Activated CD4-positive, alpha-beta T cell treated with anti-CD3 and anti-CD28 coated beads, Interleukin-2, amount 50 U/mL, for 1 hour (primary cell): Measurements from ENCODE around the gene BMP10.

Experiments used
- DNase-seq: peaks from one replicate; pipeline ENCODE4 v3.0.0-alpha.2; 2020

Gene BMP10

GRCh38 chr2:68889500-68889899, 18.3 kb upstream of the BMP10 start:
- DNase-seq: no peak

DNA sequence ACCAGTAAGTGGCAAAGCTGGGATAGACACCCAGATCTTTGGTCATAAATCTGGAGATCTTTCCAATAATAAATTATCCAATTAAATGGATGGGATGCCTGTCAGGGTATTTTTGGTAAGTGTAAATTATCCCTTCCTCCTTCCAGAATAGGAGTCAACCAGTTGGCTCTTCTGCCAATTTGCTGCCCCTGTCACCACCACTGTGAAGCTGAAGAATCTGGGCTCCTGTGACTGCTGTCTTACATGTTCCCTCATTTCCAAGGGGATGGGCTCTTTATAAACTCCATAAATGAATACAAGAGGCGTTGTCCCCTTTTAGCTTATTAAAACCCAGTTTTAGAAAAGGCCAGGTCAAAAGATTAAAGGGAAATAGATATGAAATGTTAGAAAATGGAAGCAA, 17.8 kb upstream of the BMP10 start:
- no peak for DNase-seq

GRCh38 chr2:68888038-68888704, 17.0 kb upstream of the BMP10 start:
- DNase-seq: no peak

- DNase-seq: no peak
Observed at GRCh38 chr2:68885811-68886075, 14.5 kb upstream of the BMP10 start.

DNA sequence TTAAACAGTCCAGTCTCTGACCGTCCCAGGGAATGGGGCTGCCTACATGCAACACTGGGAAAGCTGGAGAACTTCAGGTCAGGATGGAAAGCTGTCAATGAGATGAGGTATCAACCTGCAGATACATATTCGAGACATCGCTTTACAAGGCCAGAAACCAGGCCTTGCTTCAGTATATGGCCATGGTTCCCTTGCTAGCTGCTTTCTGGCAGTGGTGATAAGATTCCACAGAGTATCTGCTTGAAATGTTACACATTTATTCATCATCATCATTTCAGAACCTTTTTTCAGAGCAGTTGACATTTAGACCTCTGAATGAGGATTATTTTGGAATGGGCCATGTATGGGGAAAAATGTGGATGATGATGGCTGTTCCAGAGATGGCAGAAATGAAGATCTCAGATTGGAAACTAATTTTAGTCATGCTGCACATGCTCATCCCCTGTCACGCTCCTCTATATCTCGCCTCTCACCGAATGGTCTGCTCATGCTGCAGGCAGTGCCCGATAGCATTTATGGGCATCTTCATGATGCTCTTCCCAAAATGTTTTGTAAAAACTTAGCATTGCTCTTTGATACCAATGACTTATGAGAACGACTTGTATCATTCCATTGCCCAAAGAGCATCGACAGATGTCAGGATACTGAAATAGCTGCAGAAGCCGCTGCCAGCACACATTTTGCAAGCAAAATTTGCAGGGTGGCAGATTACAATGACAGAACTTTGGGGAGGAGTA, 14.0 kb upstream of the BMP10 start:
- DNase-seq: no peak

GRCh38 chr2:68880213-68880612, 9.0 kb upstream of the BMP10 start:
- no peak for DNase-seq

DNA sequence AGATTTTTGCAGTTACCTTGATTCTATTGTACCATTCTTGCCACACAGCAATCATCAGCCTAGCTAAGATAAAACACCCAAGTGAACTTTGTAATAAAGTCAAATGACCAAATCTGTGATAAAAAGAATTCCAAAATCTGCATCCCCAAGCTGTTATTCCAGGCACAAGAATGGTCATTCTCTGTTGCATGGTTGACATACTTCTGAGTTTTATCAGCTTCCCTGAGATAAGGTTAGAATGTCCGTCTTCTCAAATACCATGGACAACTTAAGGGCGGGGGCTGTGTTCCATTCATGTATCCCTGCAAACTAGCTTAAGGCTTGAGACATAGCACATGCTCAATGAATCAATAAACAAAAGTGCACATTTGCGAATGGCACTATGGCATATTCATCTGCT, 8.1 kb upstream of the BMP10 start:
- DNase-seq: no peak

GRCh38 chr2:68878753-68879152, 7.6 kb upstream of the BMP10 start:
- DNase-seq: no peak

GRCh38 chr2:68878071-68878711, 7.0 kb upstream of the BMP10 start:
- DNase-seq: no peak

DNA sequence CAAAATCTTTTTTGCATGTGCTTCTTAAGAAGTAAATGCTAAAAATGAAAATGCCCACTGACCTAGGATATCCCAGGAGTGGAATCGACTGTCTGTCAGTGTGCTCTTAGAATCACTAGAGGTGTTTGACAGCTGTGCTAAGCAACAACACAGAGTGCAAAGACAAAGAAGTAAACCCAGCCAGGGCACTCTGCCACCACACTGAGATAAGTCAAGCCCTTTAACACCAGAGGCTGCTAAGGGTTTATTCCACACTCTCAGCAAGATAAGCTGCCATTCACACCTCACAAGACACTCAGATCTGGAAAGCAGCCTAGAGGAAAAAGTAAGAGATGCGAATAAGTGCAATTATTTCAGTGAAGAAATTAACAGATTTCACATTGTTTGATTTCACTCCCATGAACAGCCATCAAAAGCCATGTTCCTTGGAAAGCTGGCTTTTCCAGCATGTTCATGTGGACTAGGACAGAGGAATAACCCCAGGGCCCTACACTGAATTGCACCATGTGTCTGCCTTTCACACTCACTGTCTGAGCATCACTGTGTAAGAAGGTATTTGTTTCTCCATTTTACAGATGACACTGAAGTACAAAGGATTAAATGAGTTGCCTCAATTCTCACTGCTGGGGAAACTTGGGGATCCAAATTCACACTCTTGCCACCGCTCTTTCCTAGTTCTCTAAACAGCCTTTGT, 6.0 kb upstream of the BMP10 start:
- no peak for DNase-seq

- DNase-seq: no peak
Observed at GRCh38 chr2:68870215-68870614, 982 bp downstream of the BMP10 start.

DNA sequence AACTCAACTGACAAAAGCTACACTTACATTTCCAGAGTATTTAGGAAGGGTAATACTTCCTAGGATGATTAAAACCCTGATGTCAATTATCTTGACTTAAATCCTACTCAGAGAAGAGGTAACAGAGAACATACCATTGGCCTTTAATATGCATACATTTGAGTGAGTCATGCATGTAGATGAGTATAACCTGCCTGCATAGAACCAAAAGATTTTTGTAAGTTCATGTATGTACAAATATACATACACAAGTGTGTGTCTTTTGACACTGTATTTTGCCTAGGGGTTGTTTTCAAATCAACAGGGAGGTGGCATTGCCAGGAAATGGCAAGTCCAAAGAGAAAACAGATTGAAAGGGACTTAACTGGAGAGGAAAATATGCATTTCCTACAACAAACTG, 6.1 kb downstream of the BMP10 start:
- DNase-seq: no peak

GRCh38 chr2:68863996-68864395, 7.2 kb downstream of the BMP10 start:
- DNase-seq: no peak

DNA sequence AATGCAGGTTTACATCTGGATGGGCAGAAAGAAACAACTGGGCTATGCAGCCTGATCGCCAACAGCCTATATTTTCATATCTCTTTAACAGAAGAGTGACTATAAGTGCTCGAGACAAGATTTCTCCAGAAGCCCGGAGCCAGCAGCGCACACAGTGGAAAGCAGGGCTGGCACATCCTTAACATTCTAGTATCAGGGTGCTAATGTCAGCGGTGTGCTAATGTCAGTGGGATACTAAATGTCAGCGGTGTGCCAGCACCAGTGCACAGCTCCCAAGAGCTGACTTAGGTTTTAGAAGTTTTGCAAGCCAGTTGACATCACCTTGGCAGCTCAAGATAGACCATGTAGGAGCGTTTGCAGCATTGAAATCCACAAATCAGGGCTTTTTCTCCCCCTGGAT, 8.3 kb downstream of the BMP10 start:
- DNase-seq: no peak

- DNase-seq: no peak
Observed at GRCh38 chr2:68861330-68861729, 9.9 kb downstream of the BMP10 start.

- DNase-seq: no peak
Observed at GRCh38 chr2:68860111-68860510, 11.1 kb downstream of the BMP10 start.

DNA sequence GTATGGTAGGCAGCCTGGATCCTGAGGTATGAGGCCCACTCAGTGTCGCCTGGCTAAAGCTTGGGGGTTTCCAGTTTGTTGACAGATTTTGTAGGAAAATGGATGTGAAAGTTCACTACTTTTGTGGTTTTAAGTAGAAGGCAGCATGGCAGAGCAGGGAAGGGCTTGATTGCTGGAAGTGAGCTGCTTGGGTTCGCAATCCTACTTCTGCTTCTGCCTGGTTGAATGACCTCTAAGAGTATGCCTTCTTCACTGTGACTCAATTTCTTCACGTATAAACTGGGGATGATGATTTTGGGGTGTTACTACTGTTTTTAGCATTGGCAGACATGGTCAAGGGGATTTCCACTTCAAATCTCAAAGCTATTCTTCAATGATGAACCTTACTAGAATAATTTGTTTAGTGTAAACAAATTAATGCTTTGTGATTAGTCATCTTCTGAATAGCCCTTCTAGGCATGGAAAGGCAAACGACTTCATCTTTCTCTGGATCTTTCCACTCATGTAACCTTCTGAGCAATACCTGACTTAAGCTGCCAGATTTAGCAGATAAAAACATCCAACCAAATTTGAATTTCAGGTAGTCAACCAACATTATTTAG, 13.2 kb downstream of the BMP10 start:
- no peak for DNase-seq

GRCh38 chr2:68857202-68857845, 13.9 kb downstream of the BMP10 start:
- no peak for DNase-seq

GRCh38 chr2:68855550-68855949, 15.6 kb downstream of the BMP10 start:
- DNase-seq: no peak

DNA sequence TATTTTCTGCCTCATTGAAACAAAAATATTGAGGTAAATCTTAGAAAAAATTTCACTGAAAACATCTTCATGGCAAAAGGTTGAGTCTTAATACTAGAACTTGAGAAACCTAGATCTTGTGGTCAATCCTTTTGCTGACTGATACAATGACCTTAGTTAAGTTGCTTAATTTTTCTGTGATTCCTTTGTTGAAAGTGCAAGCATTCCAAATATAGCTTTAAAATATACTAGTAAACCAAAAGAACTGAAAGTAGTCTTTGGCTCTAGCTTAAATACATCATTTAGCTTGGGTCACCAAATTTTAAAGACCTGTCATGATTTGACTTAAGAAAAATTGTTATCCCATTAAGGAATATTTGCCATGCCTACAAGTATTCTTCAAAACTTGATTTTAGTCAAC, 16.7 kb downstream of the BMP10 start:
- no peak for DNase-seq

DNA sequence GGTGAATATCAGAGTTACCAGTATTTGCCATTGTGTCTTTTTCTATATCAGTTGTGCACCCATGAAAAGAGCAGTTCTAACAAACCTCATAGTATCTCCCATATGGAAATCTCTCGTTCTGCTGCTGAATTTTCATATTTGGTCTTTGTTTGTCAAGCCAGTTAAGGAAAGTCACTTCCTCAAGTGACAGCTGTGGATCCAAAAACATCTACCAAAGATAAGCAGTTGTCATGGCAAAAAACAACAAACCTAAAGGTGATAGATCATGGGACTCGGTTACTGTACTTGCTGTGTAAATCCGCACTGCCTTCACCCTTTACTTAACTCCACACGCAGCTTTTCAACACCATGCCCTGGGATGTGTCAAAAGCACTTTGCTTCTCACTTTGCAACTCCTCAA, 17.3 kb downstream of the BMP10 start:
- no peak for DNase-seq

GRCh38 chr2:68853035-68853434, 18.2 kb downstream of the BMP10 start:
- DNase-seq: no peak

- DNase-seq: no peak
Observed at GRCh38 chr2:68850524-68850923, 20.7 kb downstream of the BMP10 start.
